Measurements from ENCODE around the gene HRH1.
"Not testable (repeated sequence)": the region's sequence is repeated elsewhere in the genome, so short reads cannot be mapped to it uniquely, and the experiment has no call there.

The HRH1 gene

DNA sequence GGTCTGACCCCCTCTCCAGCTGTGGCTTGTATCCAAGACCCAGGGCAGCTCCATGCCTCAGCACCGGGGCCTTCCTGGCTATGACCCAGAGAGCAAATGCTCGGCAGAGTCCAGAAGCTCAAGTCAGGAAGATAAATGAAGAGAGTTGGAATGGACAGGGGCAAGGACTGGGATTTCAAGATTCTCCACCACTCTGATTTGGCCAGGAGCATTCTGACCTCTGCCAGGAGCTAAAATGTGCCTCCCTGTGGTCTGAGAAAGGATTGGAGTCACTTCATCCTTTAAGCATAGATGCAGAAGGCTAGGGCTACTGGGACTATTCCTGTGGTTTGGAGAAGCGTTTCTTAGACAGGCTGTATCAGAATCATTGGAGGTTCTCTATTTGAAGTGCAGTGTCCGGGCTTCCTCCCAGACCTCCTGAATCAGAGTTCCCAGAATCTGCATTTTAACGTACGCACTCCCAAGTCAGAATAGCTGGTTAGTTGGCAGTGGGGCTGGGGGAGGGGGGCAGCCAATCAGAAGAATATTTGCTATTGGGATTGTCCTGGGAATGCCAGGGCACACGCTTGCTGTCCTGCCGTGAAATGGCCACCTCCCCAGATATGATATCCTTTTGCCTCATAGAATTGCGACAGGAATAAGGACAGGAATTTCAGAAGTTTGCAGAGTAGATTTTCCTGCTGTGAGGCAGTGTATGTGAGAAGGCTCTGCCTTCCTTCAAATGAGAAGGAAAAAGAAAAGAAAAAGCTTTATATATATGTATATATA, 57.4 kb downstream of the HRH1 start:
- DNase-seq, result no peak

DNA sequence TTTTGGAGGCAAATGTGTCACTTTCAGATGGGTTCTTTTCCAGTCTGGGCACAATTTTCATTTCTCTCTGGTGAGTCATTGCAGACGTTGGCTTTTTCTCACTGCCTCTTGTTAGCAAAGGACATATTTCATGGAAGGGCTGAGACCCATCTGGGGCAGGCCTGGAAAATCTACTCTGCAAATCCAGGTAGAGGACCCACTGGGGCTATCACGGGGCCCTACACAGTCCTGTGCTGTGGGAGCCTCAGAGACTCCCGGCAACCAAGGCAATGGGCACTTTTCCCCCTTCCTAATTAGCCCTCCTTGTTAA, 58.0 kb downstream of the HRH1 start:
- no peak for DNase-seq

DNA sequence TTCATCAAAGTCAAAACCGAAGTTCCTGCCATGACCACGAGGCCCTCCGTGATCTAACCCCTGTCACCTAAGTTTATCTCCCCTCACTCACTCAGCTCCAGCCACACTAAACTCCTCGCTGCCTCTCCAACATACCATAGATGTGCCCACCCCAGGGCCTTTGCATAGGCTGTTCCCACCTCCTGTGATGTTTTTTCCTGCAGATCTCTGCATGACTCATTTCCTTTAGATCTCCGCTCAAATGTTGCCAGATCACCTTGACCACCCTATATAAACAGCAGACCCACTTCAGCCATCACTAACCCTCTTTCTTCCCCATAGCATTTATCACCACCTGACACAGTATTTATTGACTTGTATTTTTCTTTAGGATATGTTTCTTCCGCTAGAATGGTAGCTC, 58.5 kb downstream of the HRH1 start:
- no peak for DNase-seq

DNA sequence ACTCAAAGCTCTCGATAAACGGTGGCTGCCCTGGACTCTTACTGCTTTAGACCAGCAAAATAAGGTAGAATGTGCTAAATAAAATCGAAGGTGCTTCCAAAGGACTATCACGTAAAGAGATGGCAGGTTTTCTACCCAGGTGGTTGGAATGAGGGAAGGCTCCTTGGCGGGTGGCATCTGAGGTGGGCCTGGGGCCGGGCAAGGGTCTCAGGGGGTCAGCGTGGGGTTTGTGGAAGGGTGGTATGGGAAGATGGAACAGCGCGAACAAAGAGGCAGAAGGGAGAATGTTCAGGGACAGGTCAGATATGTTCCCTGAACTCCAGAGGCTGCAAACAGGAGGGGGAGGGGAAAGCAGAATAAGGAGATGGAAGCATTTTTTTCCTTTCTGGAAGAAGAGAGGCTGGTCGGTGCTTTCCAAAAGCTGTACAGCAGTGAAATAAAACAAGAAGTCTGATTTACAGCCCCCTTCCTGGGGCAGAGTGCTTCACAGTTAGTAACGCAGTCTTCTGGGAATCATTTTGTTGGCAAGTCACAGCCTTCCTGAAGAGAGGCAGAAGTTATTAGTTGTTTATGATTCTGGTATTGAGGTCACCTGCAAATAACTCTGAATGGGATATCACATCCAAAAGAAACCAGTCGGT, 59.6 kb downstream of the HRH1 start:
- DNase-seq, result no peak

DNA sequence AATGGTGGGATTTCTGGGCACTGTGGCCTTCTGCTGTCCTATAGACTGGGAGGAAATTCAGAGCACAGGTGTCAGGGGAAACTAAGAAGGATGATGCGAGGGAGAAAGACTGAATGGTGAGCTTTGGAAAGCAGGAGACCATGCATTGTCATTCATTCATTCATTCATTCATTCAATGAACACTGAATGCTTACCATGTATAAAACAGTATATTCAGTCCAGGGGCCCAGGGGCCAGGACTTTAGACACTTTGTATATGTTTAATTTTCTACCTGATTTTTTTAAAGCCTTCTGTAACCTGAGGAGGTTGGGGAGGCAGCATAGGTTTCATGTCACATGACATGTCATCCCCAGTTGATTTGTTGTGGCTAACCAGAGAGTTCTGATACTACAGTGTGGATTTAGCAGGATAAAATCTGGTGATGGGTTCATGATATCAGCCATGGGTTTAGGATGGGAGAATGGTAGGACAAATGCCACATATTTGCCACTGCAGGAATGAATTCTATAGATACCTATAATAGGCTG, 60.2 kb downstream of the HRH1 start:
- DNase-seq, result no peak

DNA sequence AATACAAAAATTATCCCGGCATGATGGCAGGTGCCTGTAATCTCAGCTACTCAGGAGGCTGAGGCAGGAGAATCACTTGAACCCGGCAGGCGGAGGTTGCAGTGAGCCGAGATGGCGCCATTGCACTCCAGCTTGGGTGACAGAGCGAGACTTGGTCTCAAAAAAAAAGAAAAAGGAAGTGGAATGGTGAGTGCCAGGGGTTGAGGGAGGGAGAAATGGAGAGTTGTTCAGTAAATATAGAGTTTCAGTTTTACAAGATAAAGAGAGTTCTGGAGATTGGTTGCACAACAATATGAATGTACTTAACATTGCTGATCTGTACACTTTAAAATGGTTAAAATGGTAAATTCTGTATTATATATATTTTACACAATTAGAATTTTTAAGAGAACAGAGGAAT, 63.1 kb downstream of the HRH1 start:
- not testable (repeated sequence) for DNase-seq

DNA sequence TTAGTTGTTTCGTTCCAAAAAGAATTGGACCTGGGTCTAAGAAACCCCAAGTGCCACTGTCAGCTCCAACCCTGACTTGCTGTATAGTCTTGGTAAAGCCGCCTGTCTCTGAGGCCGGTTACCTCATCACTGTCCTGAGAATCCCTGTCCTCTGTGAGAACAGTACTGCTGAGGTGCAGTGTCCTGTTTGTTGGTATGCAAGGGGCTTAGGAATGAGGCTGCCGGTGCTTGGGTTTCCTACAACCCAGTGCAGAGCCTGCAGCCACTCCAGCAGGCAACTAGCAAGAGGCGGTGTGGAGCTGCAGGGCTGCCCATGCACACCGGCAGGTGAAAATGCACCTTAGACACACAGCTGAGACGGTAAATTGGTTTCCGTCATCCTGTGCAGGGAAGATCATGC, 65.9 kb downstream of the HRH1 start:
- DNase-seq, result no peak

DNA sequence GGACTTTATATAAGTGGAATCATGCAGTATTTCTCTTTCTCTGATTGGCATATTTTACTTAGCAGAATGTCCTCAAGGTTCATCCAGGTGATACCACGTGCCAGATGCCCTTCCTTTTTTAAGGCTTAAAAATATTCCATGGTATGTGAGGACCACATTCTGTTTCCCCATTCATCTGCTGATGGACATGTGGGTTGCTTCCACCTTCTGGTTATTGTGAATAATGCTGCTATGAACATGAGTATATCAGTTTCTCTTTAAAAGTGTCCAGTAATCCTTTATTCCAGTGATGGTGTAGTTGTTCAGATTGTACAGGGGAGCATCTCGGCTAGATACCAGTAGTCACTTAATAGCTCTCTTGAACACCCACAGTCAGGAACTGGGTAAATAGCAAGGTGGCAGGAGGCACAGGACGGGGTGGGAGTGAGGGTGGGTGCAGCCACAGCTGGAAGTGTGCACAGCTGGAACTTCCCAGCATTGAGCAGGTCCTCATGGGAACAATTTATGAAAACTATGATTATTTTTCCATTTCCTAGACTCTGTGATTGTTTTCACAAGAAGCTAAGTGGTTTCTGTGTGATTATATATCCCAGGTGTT, 67.6 kb downstream of the HRH1 start:
- DNase-seq, result no peak

DNA sequence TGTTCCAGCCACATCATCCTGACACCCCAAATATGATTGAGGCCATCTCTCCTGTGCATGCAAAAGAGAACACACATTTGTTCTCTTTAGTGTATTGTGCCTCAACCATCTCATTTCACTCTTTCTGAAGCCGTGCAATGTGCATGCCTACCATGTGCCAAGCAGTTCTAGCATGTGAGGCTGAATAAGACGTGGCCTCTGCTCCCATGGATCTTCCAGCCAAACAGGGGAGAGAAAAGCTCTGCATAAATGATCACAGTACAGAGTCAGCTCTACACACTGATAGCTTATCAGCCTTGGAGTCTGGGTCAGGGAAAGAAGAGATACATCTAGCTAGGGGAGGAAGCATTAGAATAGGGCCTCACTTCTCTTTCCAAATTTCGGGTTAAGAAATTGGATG, 69.7 kb downstream of the HRH1 start:
- no peak for DNase-seq

DNA sequence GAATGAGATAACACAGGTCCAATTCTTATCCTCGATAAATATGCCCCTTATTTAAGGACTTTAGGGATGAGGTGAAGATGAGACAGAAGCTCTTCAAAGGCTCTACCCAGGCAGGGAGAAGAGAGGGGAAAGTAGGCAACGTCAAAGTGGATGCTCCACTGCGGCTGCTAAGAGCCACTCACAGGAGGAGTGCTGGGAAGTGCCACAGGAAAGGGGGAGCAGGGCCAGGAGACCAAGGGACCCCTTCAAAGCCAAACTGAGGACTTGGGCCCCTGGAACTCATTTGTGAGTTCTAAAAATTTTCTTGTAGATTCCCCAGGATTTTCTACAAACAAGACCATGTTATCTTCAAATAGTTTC, 70.6 kb downstream of the HRH1 start:
- no peak for DNase-seq

DNA sequence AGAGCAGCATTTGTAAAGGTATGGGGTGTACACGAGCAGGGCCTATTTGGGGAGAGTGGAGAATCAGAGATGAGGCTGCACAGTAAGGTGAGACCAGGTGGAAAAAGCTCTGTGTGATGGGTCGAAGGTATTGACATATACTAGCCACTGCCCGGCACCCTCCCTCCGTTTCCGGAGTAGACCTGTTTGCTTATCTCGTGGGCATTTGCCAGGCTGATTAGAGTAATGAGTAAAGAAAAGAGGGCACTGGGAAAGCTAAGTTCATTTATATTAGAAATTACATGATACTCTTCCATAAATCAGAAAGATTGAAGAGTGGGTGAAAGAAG, 71.7 kb downstream of the HRH1 start:
- peak; percentile 71 for DNase-seq

DNA sequence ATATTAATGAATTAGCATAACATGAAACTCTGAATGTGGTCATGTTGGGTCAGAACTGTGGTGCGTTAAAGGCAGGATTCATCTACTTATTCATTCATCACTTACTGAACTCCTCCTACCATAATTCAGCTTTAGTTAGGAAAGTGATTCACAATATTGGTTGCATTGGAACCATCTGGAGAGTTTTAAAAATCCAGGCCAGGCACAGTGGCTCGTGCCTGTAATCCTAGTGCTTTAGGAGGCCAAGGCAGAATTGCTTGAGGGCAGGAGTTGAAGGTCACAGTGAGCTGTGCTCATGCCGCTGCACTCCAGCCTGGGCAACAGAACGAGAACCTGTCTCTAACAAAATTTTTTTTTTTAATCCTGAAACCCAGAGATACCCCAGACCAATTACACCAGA, 73.7 kb downstream of the HRH1 start:
- no peak for DNase-seq

DNA sequence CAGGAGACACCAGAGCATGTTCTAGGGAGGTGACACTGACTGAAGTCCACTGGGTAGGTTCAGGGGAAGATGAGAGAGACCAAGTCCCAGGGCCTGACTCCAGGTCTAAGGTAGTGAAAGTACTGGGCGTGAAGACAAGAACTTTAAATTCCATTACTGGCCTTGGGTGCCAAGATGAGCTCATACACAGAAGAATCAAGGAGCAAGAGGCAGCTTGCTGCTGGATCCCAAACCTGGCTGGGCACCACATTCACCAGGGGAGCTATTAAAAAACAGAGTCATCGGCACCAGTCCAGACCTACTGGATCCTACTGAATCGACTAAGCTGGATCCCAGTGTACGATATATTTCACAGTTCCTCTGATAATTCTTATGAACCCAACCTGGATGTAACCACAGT, 75.8 kb downstream of the HRH1 start:
- no peak for DNase-seq

DNA sequence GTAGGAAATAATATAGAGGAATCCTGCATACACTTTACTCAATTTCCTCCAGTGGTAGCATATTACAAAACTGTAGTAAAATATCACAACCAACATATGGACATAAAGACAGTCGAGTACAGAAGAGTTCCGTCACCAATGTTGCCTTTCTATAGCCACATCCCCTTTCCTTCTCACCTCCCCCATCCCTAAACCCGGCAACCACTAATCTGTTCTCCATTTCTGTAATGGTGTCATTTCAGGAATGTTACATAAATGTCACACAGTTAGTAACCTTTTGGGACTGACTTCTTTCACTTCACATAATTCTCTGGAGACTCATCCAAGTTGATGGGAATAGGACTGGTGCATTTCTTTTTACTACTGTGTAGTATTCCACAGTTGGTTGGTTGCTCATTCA, 76.5 kb downstream of the HRH1 start:
- no peak for DNase-seq

DNA sequence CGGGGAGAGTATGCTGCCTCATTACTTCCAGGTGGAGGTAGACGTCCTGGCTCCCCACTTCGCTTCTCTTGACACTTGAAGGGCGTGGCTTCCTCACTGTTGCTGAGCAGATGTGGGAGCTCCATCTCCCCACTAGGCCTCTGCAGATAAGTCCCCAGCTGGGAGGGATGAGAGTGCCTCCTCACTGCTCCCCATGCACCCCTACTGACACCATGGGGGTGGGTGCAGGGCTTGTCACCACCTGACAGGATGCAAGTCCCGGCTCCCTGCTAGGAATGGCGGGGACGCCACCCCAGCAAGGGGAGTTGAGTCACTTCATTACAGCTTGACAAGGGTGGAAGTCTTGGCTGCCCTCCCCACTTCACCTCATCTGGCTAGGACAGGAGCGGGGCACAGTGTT, 81.1 kb downstream of the HRH1 start:
- no peak for DNase-seq

DNA sequence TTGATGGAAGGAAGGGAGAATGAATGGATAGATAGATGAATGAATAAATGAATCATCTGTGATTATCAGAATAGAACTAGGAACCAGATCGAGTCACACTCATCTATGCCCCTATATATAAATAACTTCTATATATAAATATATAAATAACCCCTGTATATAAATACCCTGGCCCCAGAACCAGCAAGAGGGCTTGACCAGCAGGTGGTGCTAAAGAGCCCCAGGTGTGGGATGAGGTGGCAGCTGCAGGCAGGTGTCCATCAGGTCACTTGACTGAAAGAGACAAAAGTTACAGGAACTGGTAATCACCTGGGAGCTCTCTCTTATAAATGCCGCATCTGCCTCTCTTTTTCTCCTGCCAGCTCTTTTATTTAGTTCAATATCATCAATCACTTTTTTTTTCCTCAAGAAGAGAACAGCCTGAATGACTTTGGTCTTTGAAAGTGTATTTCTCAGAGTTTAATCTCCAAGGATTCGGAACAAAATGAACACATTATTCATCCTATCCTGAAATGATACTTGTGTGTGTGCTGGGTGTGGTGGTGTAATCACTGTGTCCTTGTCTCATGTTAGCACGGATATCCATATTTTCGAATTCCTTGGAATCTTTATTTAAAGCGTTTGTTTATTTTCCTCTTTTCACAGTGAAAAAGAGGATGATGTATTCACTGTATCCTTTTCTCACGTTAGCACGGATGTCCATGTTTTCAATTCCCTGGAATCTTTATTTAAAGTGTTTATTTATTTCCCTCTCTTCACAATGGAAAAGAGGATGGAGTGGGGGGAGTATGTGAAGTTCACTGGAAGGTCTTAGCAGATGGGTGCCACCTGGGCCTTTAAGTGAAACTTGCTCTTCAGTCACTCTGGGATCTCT, 82.5 kb downstream of the HRH1 start:
- peak; percentile 93 for DNase-seq

DNA sequence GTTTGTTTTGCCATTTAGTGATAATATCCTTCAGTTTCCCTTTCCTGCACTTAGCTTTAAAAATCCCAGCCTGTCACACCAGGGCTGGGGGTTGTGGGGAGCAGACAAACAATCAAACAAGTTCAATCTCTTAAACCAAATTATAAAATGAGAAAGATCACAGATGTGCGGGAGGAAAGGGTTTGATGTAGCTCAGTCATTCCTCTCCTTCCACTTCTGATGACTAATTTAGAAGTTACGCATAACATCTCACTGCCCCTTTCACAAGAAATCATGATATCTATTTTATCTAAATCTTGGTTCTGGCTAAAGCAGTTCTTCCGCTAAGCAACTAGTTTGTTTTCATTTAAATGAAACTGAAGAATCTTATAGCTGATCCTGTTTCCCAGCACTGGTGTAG, 83.8 kb downstream of the HRH1 start:
- no peak for DNase-seq

DNA sequence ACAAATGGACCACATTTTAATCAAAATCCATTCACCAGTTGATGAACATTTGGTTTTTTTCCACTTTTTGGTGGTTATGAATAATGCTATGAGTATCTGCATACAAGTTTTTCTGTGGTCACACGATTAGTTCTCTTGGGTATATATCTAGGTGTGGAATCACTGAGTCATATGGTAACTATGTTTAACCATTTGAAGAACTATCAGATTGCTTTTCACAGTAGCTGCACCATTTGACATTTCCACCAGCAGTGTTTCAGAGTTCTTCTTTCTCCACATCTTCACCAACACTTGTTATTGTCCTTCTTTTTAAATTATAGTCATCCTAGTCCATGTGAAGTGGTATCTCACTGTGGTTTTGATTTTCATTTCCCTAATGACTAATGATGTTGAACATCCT, 84.6 kb downstream of the HRH1 start:
- no peak for DNase-seq

DNA sequence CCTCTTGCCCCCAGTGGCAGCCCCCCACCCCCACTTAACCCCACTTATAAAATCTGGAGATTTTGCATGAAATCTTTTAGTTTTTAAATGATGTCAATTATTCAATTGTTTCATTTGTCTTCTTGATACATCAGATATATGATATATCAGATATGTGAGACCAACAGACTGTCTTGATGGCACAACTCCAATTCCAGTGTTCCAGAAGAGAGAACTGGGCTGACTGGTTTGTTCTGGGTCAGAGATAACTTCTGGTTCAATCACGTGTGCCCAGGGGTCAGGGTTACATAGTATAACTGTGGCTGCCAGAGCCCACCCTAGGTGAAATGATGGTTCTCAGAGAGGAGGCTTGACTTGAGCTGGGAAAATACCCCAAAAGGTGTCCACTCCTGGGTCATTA, 85.5 kb downstream of the HRH1 start:
- no peak for DNase-seq

DNA sequence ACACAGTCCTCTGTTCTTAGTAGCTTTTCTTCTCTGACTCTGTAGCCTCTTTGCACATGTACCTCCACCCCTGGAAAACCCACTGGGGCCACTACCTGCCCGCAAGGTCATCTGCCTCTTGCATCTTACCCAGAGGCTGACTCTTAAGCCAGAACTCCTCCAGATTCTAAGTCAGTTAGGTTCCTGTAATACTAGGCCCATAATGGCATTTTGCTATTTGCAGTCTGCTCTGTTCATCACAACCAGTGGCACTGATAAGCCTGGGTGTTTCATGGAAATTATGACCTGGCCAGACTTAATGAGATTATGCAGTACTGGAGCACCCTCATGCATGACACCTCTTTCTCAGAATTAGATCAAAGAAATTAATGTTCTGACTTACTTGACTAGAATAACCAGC, 86.2 kb downstream of the HRH1 start:
- DNase-seq, result no peak

DNA sequence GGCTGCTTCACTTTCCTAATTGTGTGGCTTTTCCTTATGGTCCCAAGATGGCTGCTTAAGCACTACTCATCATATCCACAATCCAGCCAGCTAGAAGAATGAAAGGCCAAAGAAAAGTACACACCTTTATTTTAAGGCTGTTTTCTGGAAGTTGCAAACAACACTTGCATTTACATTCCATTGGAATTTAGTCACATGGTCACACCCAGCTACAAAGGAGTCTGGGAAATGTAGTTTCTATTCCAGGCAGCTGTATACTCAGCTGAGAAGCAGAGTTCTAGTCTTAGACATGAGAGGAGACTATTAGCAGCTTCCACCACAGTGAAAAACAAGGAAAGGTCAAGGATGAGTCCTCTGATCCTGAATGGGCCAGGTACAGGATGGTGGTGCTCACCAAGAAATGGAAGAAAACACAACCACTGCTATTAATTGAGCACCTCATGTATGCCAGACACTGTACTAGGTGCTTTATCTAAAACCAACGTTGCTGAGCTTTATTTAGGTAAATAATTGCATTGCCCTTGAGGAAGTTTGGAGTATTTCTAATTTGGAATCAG, 89.9 kb downstream of the HRH1 start:
- no peak for DNase-seq

DNA sequence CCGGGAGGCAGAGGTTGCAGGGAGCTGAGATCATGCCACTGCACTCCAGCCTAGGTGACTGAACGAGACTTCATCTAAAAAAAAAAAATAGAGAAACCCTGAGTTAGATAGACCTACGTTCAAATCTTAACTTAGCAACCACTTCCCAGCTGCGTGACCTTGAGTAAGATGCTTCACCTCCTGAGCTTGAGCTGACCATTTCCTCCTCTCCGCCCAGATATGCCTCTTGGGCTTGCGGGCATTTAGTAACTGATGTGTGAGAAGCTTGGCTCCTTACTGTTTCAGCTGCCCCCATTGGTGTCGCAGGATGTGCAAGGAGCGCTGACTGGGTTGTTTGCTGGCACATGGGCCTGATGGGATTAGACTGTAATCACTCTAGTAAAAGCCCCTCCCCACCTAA, 91.0 kb downstream of the HRH1 start:
- no peak for DNase-seq

Measured in NCI-H2029 (cell line).